CD4-positive, alpha-beta T cell treated with Interleukin-15 for 1 hour (primary cell): ENCODE results near the gene SLC45A1.
"Not testable (repeated sequence)": the region's sequence is repeated elsewhere in the genome, so short reads cannot be mapped to it uniquely, and the experiment has no call there.

Experiments used
- DNase-seq: peaks from one replicate; pipeline ENCODE4 v3.0.0-alpha.2; 2020

SLC45A1 gene

GRCh38 chr1:8317647-8318381 is at the start of gene SLC45A1:
SLC45A1 (plus strand) TSS chr1:8318114; CDS start chr1:8324330, 6,216 bp downstream.
- DNase-seq, result peak; percentile 78

- no peak for DNase-seq
Observed at GRCh38 chr1:8273036-8273435, 44.9 kb upstream of the SLC45A1 start.

GRCh38 chr1:8274352-8274751 is 43.6 kb upstream of the SLC45A1 start:
- no peak for DNase-seq

GRCh38 chr1:8276173-8276914 is 41.6 kb upstream of the SLC45A1 start:
- no peak for DNase-seq

- DNase-seq, result no peak
Observed at GRCh38 chr1:8276932-8277331, 41.0 kb upstream of the SLC45A1 start.

GRCh38 chr1:8278677-8279076 is 39.2 kb upstream of the SLC45A1 start:
- not testable (repeated sequence) for DNase-seq

GRCh38 chr1:8281843-8282509 is 35.9 kb upstream of the SLC45A1 start:
- no peak for DNase-seq

- DNase-seq, result peak; percentile 25
Observed at GRCh38 chr1:8283058-8283884, 34.6 kb upstream of the SLC45A1 start.

- DNase-seq, result no peak
Observed at GRCh38 chr1:8284127-8284526, 33.8 kb upstream of the SLC45A1 start.

GRCh38 chr1:8285103-8285502 is 32.8 kb upstream of the SLC45A1 start:
- DNase-seq, result no peak

- DNase-seq, result no peak
Observed at GRCh38 chr1:8285965-8286364, 31.9 kb upstream of the SLC45A1 start.

GRCh38 chr1:8293118-8293517 is 24.8 kb upstream of the SLC45A1 start:
- no peak for DNase-seq

- no peak for DNase-seq
Observed at GRCh38 chr1:8293641-8294169, 24.2 kb upstream of the SLC45A1 start.

GRCh38 chr1:8294170-8294697 is 23.7 kb upstream of the SLC45A1 start:
- no peak for DNase-seq

- no peak for DNase-seq
Observed at GRCh38 chr1:8297245-8297644, 20.7 kb upstream of the SLC45A1 start.

GRCh38 chr1:8299963-8300362 is 18.0 kb upstream of the SLC45A1 start:
- no peak for DNase-seq

GRCh38 chr1:8302081-8302956 is 15.6 kb upstream of the SLC45A1 start:
- DNase-seq, result no peak

GRCh38 chr1:8303141-8303540 is 14.8 kb upstream of the SLC45A1 start:
- no peak for DNase-seq

GRCh38 chr1:8303876-8304275 is 14.0 kb upstream of the SLC45A1 start:
- DNase-seq, result no peak

GRCh38 chr1:8307628-8308027 is 10.3 kb upstream of the SLC45A1 start:
- no peak for DNase-seq

GRCh38 chr1:8311068-8311718 is 6.7 kb upstream of the SLC45A1 start:
- DNase-seq, result no peak
